ENCODE measurements around the gene GABPA.
"Not testable (repeated sequence)": the region's sequence is repeated elsewhere in the genome, so short reads cannot be mapped to it uniquely, and the experiment has no call there.

Gene GABPA

GRCh38 chr21:25734904-25735645 is at the start of gene GABPA, which contains the start of gene ATP5PF:
Gene GABPA, plus strand, starts transcription at chr21:25734972. Its CDS starts 6,627 bp downstream, at chr21:25741599.
Gene ATP5PF, minus strand, starts transcription at chr21:25734904. Its CDS starts 5,110 bp downstream, at chr21:25729794.
- DNase-seq, result peak; percentile 98

- DNase-seq, result no peak
Measured at GRCh38 chr21:25687787-25688186, 47.0 kb upstream of the GABPA start.

- no peak for DNase-seq
Measured at GRCh38 chr21:25688275-25689155, 46.3 kb upstream of the GABPA start.

- DNase-seq, result no peak
Measured at GRCh38 chr21:25689226-25689625, 45.5 kb upstream of the GABPA start.

GRCh38 chr21:25691976-25692375 is 42.8 kb upstream of the GABPA start:
- DNase-seq, result no peak

GRCh38 chr21:25695461-25695860 is 39.3 kb upstream of the GABPA start:
- not testable (repeated sequence) for DNase-seq

GRCh38 chr21:25700741-25701140 is 34.0 kb upstream of the GABPA start:
- no peak for DNase-seq

GRCh38 chr21:25701529-25701928 is 33.2 kb upstream of the GABPA start:
- DNase-seq, result no peak

- DNase-seq, result peak; percentile 71
Measured at GRCh38 chr21:25708467-25709065, 26.2 kb upstream of the GABPA start.

GRCh38 chr21:25709684-25710265 is 25.0 kb upstream of the GABPA start:
- no peak for DNase-seq

- DNase-seq, result no peak
Measured at GRCh38 chr21:25710550-25710949, 24.2 kb upstream of the GABPA start.

GRCh38 chr21:25714066-25714465 is 20.7 kb upstream of the GABPA start:
- not testable (repeated sequence) for DNase-seq

GRCh38 chr21:25717491-25718147 is 17.2 kb upstream of the GABPA start:
- DNase-seq, result no peak

GRCh38 chr21:25721987-25722386 is 12.8 kb upstream of the GABPA start:
- no peak for DNase-seq

GRCh38 chr21:25722631-25723030 is 12.1 kb upstream of the GABPA start:
- DNase-seq, result no peak

GRCh38 chr21:25732091-25732760 is 2.5 kb upstream of the GABPA start:
- DNase-seq, result no peak

GRCh38 chr21:25733859-25734653 is 716 bp upstream of the GABPA start:
- no peak for DNase-seq

GRCh38 chr21:25734654-25734903 is 193 bp upstream of the GABPA start:
- no peak for DNase-seq

GRCh38 chr21:25735646-25736597 is 1.1 kb downstream of the GABPA start:
- DNase-seq, result peak; percentile 75

- no peak for DNase-seq
Measured at GRCh38 chr21:25737421-25737820, 2.6 kb downstream of the GABPA start.

Data from CD4-positive, alpha-beta T cell treated with Interleukin-4 for 4 hours (primary cell).